HCT116 (cell line): ENCODE results near the gene SENP3. TPM values are rescaled to one million over a fixed set of nuclear protein-coding genes. Genes with fewer than 3 reads are reported as not detected.

Experiments used
- ATAC-seq: fragments of 200-7000 bp; cut with Tn5 transposase; 2 replicates; pipeline ENCODE4 v1.9.1; 2020; ENCODE audit warnings: mild to moderate bottlenecking, moderate library complexity
- BruUV-seq: library from RNA; stranded (reverse); fragments of 400-500 nt; replicated peaks from 2 replicates; lab custom pipeline; 2021; lab: Mats Ljungman, UMichigan
- CTCF ChIA-PET: fragments of 300-600 bp; sonication (Branson Sonifier 250); formaldehyde crosslinking; loops from one replicate; lab custom pipeline; 2021; ENCODE audit warnings: antibody characterized with exemption; lab: Charles Lee
- POLR2A ChIA-PET: fragments of 300-600, 350-600 bp; sonication (Branson Sonifier 250); formaldehyde crosslinking; loops from one replicate; lab custom pipeline; 2021; ENCODE audit warnings: antibody characterized with exemption; lab: Charles Lee
- RAD21 ChIA-PET, 2 experiments: fragments of 300-600 bp; sonication (Branson Sonifier 250); formaldehyde crosslinking; loops; one replicate each; lab custom pipeline; 2023; ENCODE audit warnings: low total read pairs in 2 of 2; ENCODE audit not compliant: uncharacterized antibody in 2 of 2, unreplicated experiment in 2 of 2, low non-redundant PET in 1 of 2; lab: Charles Lee
- DNase-seq: peaks from one replicate; pipeline ENCODE4 v3.0.0-alpha.2; 2010; ENCODE audit warnings: low read depth, low spot score
- H2AFZ ChIP-seq: fragments of 200-600 bp; shearing (Covaris generic), sonication (generic); 2 replicates; pipeline ENCODE4 v1.6.1; 2017; ENCODE audit warnings: low read depth, mixed run types, mixed read lengths, antibody characterized with exemption, low read length; ENCODE audit not compliant: poor library complexity, severe bottlenecking
- H3K27ac ChIP-seq: 2 replicates; pipeline ENCODE4 v1.5.1; 2012; ENCODE audit warnings: low read depth, low read length
- H3K27me3 ChIP-seq: fragments of 200-600 bp; sonication (generic); 2 replicates; pipeline ENCODE4 v1.6.1; 2016; ENCODE audit warnings: mixed run types, low read length, mixed read lengths; ENCODE audit not compliant: insufficient read depth
- H3K36me3 ChIP-seq, 2 experiments: fragments of 200-500 bp in 1 of 2; fragments of 200-600 bp in 1 of 2; sonication (Bioruptor generic) in 1 of 2; sonication (generic) in 1 of 2; 2 replicates each; pipeline versions ENCODE4 v1.5.1 to v1.6.1; 2014 to 2016; ENCODE audit warnings: low read length in 2 of 2, inconsistent platforms in 1 of 2, mixed read lengths in 1 of 2, mixed run types in 1 of 2; ENCODE audit not compliant: insufficient read depth in 2 of 2, control insufficient read depth in 1 of 2
- H3K4me1 ChIP-seq, 2 experiments: fragments of 200-600 bp in 1 of 2; sonication (generic) in 1 of 2; 2 replicates each; pipeline versions ENCODE4 v1.5.1 to v1.6.1; 2012 to 2017; ENCODE audit warnings: low read length in 2 of 2, inconsistent platforms in 1 of 2, mild to moderate bottlenecking in 1 of 2, mixed read lengths in 1 of 2, mixed run types in 1 of 2, moderate library complexity in 1 of 2; ENCODE audit not compliant: insufficient read depth in 2 of 2, control insufficient read depth in 1 of 2
- H3K4me2 ChIP-seq: fragments of 200-600 bp; sonication (generic); 2 replicates; pipeline ENCODE4 v1.6.1; 2017; ENCODE audit warnings: mixed run types, low read length, mixed read lengths
- H3K4me3 ChIP-seq, 2 experiments: fragments of 200-600 bp in 1 of 2; sonication (generic) in 1 of 2; replicated peaks in 1 of 2; 2 replicates each; pipeline ENCODE4 v1.5.1; 2011 to 2016; ENCODE audit warnings: low read length in 2 of 2, control low read depth in 1 of 2, low read depth in 1 of 2, mild to moderate bottlenecking in 1 of 2, mixed read lengths in 1 of 2, mixed run types in 1 of 2
- H3K79me2 ChIP-seq: fragments of 200-600 bp; sonication (generic); 2 replicates; pipeline ENCODE4 v1.6.1; 2017; ENCODE audit warnings: mild to moderate bottlenecking, mixed run types, low read length, moderate library complexity, mixed read lengths; ENCODE audit not compliant: insufficient read depth
- H3K9ac ChIP-seq: fragments of 200-600 bp; sonication (generic); 2 replicates; pipeline ENCODE4 v1.6.1; 2016; ENCODE audit warnings: low read length, mixed read lengths
- H3K9me2 ChIP-seq: fragments of 200-600 bp; sonication (generic), shearing (Covaris generic); 2 replicates; pipeline ENCODE4 v1.6.1; 2017; ENCODE audit warnings: mixed run types, mild to moderate bottlenecking, moderate library complexity; ENCODE audit not compliant: insufficient read depth
- H3K9me3 ChIP-seq, 2 experiments: fragments of 200-500 bp in 1 of 2; fragments of 200-600 bp in 1 of 2; sonication (Bioruptor generic) in 1 of 2; sonication (generic) in 1 of 2; 2 replicates each; pipeline ENCODE4 v1.6.1; 2014 to 2017; ENCODE audit warnings: low read length in 2 of 2, mixed read lengths in 2 of 2, inconsistent platforms in 1 of 2, low read depth in 1 of 2, mild to moderate bottlenecking in 1 of 2, mixed run types in 1 of 2, moderate library complexity in 1 of 2; ENCODE audit not compliant: control insufficient read depth in 1 of 2, insufficient read depth in 1 of 2
- H4K20me1 ChIP-seq: fragments of 200-600 bp; sonication (generic), shearing (Covaris generic); 2 replicates; pipeline ENCODE4 v1.6.1; 2017; ENCODE audit warnings: mixed run types, mild to moderate bottlenecking, moderate library complexity; ENCODE audit not compliant: insufficient read depth
- ATF3 ChIP-seq: IDR thresholded peaks from 2 replicates; pipeline ENCODE4 v1.6.1; 2012
- CEBPB ChIP-seq: IDR thresholded peaks from 2 replicates; pipeline ENCODE4 v1.6.1; 2012; ENCODE audit warnings: low read depth
- EGR1 ChIP-seq: IDR thresholded peaks from 2 replicates; pipeline ENCODE4 v1.6.1; 2012; ENCODE audit warnings: low read depth
- ELF1 ChIP-seq: IDR thresholded peaks from 2 replicates; pipeline ENCODE4 v1.6.1; 2012; ENCODE audit warnings: low read depth, borderline replicate concordance
- EZH2 ChIP-seq: fragments of 200-600 bp; sonication (generic); IDR thresholded peaks from 2 replicates; pipeline ENCODE4 v1.6.1; 2017; ENCODE audit warnings: antibody characterized with exemption, mixed run types
- EZH2phosphoT487 ChIP-seq: fragments of 200-600 bp; IDR thresholded peaks from 2 replicates; pipeline ENCODE4 v1.6.1; 2018; ENCODE audit warnings: antibody characterized with exemption, borderline replicate concordance
- FOSL1 ChIP-seq: IDR thresholded peaks from 2 replicates; pipeline ENCODE4 v1.6.1; 2012; ENCODE audit warnings: low read depth
- JUND ChIP-seq: IDR thresholded peaks from 2 replicates; pipeline ENCODE4 v1.6.1; 2012
- MAX ChIP-seq: IDR thresholded peaks from 2 replicates; pipeline ENCODE4 v1.6.1; 2012
- POLR2A ChIP-seq: IDR thresholded peaks from 2 replicates; pipeline ENCODE4 v1.7.0; 2011; ENCODE audit warnings: borderline replicate concordance; ENCODE audit not compliant: insufficient read depth, insufficient read length; ENCODE audit errors: extremely low read depth
- REST ChIP-seq: IDR thresholded peaks from 2 replicates; pipeline ENCODE4 v1.6.1; 2012; ENCODE audit warnings: low read depth
- SIN3A ChIP-seq: IDR thresholded peaks from 2 replicates; pipeline ENCODE4 v1.6.1; 2012; ENCODE audit warnings: low read depth
- SP1 ChIP-seq: IDR thresholded peaks from 2 replicates; pipeline ENCODE4 v1.6.1; 2012; ENCODE audit warnings: low read depth
- SRF ChIP-seq: IDR thresholded peaks from 2 replicates; pipeline ENCODE4 v1.6.1; 2012; ENCODE audit warnings: low read depth
- TCF7L2 ChIP-seq: IDR thresholded peaks from 2 replicates; pipeline ENCODE4 v1.7.0; 2011; ENCODE audit warnings: borderline replicate concordance, inconsistent platforms; ENCODE audit not compliant: insufficient read depth, insufficient read length; ENCODE audit errors: extremely low read depth
- YY1 ChIP-seq: IDR thresholded peaks from 2 replicates; pipeline ENCODE4 v1.6.1; 2011; ENCODE audit warnings: low read length, low read depth, moderate library complexity, mild to moderate bottlenecking; ENCODE audit not compliant: insufficient replicate concordance; ENCODE audit errors: extremely low read depth
- ZNF274 ChIP-seq: fragments of 200-500 bp; sonication (Bioruptor generic); IDR thresholded peaks from 2 replicates; pipeline ENCODE4 v1.6.1; 2014; ENCODE audit warnings: mild to moderate bottlenecking, low read depth, low read length, inconsistent platforms
- intact Hi-C: fragments of 100-400 bp; cut with micrococcal nuclease; formaldehyde crosslinking; loops from 2 replicates; pipeline ENCODE4 v1.10.0; 2022
- total RNA-seq: library from RNA; stranded (reverse); gene quantifications from one replicate; pipeline ENCODE4 v1.2.1, GENCODE V29; 2021; ENCODE audit not compliant: unreplicated experiment

Gene SENP3
- total RNA-seq, 1 experiment from 2014 or later = 73.8 TPM

- H2AFZ ChIP-seq = no peak overlapping the region
- no TSS peak for BruUV-seq
- DNase-seq (no peak), ATAC-seq (peak; percentile 2; the same call in 1 of the 2 replicates)
- H3K9ac ChIP-seq = peak overlapping the region; percentile 53
- peak overlapping the region; percentile 70 for H3K4me2 ChIP-seq
- CTCF ChIA-PET = interaction anchor here (1.0 to 2.1 kb wide), 6 partner anchors 9 to 72 kb away, joined by 3 to 16 read pairs (median 4); partner anchors contain the start of genes MPDU1, SAT2, TP53 and WRAP53
- peaks cover 7 to 17% of the 10 kb centered on the region in 2 experiments for H3K36me3 ChIP-seq
- POLR2A ChIA-PET = interaction anchor here (0.8 to 2.5 kb wide), 5 partner anchors 12 to 72 kb away, joined by 4 to 27 read pairs (median 7); partner anchors contain the start of genes MPDU1, SAT2, SHBG and TP53
- H3K27ac ChIP-seq = peak overlapping the region; percentile 75
- no peaks in the 10 kb centered on the region for H3K27me3 ChIP-seq
- no peaks in the 10 kb centered on the region for H3K9me3 ChIP-seq
- RAD21 ChIA-PET = interaction anchor here in 1 of 2 experiments (0.7 to 1.0 kb wide), 2 partner anchors 71 to 139 kb away, joined by 3 read pairs; no protein-coding TSS in a partner anchor
- intact Hi-C loops = loop anchor here (2.0 kb wide), 1 partner anchor 71 kb away; the partner anchor contains the start of gene TP53
- H3K9me2 ChIP-seq = no peaks in the 10 kb centered on the region
- no peak for TF ChIP-seq TCF7L2
- peak; percentile 32 for TF ChIP-seq POLR2A
- H3K4me1 ChIP-seq = peaks cover 12 to 22% of the 10 kb centered on the region in 2 experiments
- no peaks in the 10 kb centered on the region for H4K20me1 ChIP-seq
- peak overlapping the region; percentile 42 to 49 for H3K4me3 ChIP-seq
- peaks cover 40% of the 10 kb centered on the region for H3K79me2 ChIP-seq
Measured at GRCh38 chr17:7615265-7615747, 53.6 kb downstream of the SENP3 start.

- Histone ChIP-seq H3K27ac (no peak overlapping the region), H3K4me2 (no peak overlapping the region), H4K20me1 (no peaks in the 10 kb centered on the region), H3K79me2 (peaks cover 7% of the 10 kb centered on the region), H3K4me3 (no peak overlapping the region), H3K36me3 (no peaks in the 10 kb centered on the region), H3K9ac (no peak overlapping the region), H3K9me2 (no peaks in the 10 kb centered on the region), H2AFZ (no peak overlapping the region), H3K9me3 (no peaks in the 10 kb centered on the region), H3K27me3 (no peaks in the 10 kb centered on the region), H3K4me1 (peaks cover 3 to 10% of the 10 kb centered on the region in 2 experiments; a peak in 3 of 4 replicates)
- ATAC-seq (no peak), DNase-seq (no peak)
- ChIA-PET POLR2A (interaction anchor here (1.7 kb wide), 1 partner anchor 9 kb away, joined by 5 read pairs; the partner anchor contains the start of gene SAT2), RAD21 (no interaction called here), CTCF (interaction anchor here (2.2 kb wide), 1 partner anchor 14 kb away, joined by 7 read pairs; no protein-coding TSS in a partner anchor)
- intact Hi-C loops = no loop called here
- BruUV-seq = no TSS peak
- TF ChIP-seq MAX = no peak
- no peak for TF ChIP-seq POLR2A
- TF ChIP-seq EZH2 = no peak
- no peak for TF ChIP-seq REST
- no peak for TF ChIP-seq SIN3A
- TF ChIP-seq ZNF274 = no peak
- no peak for TF ChIP-seq EGR1
- no peak for TF ChIP-seq ATF3
- TF ChIP-seq YY1 = no peak
- TF ChIP-seq CEBPB = no peak
- TF ChIP-seq FOSL1 = no peak
- no peak for TF ChIP-seq TCF7L2
- no peak for TF ChIP-seq SP1
- no peak for TF ChIP-seq EZH2phosphoT487
- TF ChIP-seq JUND = no peak
- TF ChIP-seq ELF1 = no peak
- no peak for TF ChIP-seq SRF
Measured at GRCh38 chr17:7618608-7619007, 56.9 kb downstream of the SENP3 start.
